Stimulated activated CD4-positive, alpha-beta T cell treated with anti-CD3 and anti-CD28 coated beads, Interleukin-4, amount 100 ng/mL, for 48 hours (primary cell): ENCODE data around the gene ATN1.

Experiments used
- DNase-seq, 2 donors: peaks; one replicate each; pipeline ENCODE4 v3.0.0-alpha.2; 2020; ENCODE audit warnings: low read depth in 2 of 2

Gene ATN1

DNA sequence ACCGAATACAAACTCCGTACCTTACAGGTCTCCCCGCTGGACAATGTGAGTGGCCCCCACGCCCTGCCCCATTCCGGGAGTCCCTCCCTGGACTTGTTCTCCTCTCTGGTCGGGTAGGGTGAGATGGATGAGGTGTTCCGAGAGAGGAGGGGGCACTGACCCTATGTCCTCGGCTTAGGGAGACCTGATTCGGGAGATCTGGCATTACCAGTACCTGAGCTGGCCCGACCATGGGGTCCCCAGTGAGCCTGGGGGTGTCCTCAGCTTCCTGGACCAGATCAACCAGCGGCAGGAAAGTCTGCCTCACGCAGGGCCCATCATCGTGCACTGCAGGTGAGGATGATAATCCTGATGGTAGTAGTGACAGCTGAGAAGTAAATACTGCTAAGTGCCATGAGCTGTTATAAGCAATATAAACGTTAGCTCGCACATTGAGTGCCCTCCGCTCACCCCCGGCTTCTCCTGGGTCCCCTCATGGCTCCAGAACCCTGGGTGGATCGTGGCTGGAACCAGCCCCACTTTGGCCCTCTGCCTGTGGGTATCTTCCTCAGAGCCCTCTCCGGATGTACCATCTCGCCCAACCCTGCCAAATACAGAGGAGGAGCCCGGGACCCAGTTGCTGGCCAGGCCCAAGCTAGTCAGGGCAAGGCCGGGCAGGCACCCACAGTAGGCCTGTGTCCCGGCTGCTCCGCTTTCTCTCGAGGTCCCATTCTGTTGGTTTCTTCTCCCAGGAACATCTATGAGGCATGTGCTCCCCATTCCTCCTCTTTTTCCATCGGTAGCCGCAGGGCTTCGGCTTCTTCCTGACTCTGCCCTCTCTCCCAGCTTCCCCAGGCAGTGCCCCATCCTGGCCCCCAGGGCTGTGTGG lies 30.2 kb downstream of the ATN1 start:
- DNase-seq: no peak

DNA sequence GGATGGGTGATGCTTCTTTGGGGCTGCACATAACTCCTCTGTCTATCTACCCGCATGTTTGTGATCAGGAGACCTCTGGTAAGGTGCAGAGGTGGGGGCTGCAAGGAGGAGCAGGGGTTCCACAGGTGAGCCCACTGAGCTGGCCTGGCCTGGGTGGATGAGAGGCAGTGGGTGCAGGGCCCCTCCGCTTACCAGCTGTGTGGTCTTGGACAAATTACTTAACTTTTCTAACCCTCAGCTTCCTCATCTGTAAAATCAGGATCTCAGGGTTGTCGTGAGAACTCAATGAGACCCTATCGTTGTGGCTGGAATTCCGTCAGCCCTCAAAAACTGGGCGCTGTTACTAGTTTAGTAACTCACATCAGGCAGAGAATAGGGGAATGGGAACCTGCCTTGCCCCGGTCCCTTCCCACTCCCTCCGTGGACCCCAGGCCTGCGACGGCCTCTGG lies 30.9 kb downstream of the ATN1 start:
- DNase-seq: no peak

DNA sequence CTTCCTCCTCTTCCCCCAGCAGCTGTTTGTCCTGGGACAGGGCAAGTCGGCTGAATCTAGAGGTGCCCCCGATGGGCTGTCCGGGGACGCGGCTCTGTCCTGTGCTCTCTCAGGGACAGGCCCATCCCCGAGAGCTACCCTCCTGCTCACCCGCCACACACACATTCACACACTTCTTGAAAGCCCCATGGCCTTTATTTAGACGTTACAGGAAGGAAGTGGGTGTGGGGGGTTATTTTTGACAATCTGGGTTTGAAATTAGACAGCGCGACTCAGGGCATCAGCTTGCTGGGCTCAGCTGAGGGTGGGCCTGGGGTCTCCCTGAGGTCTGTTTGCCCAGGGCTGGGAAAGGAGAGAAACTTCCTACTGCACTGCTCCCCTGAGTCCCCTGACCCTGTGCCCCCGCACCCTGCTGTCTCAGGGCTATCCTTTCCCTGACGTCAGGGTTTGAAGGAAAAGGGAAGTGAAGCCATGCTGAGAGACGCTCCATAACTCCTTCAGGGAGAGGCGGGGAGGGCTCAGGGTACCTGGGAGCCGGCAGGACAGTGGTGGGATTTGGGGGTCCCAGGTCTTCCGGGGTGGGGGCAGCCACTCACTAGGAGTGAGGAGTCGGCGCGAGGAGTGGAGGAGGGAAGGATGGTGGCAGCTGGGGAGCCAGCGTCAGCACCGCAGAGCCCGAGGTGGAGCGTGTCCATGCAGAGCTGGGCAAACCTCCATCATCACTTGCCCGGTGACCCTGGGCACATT lies 31.5 kb downstream of the ATN1 start:
- no peak for DNase-seq

DNA sequence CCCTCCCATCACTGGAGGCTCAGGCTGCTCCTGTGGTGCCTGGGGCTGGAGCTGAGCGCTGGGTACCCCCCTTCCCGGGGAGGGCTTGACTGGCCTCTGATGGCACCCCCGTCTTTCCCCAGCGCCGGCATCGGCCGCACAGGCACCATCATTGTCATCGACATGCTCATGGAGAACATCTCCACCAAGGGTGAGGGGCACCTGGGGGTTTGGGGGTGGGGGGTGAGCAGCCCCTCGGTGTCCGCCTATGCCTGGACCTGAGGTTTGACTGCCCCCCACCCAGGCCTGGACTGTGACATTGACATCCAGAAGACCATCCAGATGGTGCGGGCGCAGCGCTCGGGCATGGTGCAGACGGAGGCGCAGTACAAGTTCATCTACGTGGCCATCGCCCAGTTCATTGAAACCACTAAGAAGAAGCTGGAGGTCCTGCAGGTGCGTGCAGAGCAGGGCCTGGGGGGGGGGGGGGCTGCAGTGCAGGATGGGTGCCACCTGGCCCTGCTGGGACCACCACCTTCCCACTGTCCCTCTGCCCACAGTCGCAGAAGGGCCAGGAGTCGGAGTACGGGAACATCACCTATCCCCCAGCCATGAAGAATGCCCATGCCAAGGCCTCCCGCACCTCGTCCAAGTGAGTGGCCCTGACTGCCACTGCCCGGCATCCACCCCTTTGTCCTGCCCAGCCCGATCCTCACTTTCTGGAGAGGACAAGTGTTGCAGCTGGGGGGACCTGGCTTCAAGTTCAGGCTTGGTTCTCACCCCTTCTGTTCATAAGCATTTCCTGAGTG lies 32.2 kb downstream of the ATN1 start:
- no peak for DNase-seq

GRCh38 chr12:6960593-6961277 lies 33.0 kb downstream of the ATN1 start:
- DNase-seq: no peak

GRCh38 chr12:6961278-6961694 lies 33.5 kb downstream of the ATN1 start:
- peak; percentile 81 to 92 for DNase-seq

- DNase-seq: peak in 1 of 2 donors; percentile 62
Observed at GRCh38 chr12:6961695-6962284, 34.0 kb downstream of the ATN1 start.

DNA sequence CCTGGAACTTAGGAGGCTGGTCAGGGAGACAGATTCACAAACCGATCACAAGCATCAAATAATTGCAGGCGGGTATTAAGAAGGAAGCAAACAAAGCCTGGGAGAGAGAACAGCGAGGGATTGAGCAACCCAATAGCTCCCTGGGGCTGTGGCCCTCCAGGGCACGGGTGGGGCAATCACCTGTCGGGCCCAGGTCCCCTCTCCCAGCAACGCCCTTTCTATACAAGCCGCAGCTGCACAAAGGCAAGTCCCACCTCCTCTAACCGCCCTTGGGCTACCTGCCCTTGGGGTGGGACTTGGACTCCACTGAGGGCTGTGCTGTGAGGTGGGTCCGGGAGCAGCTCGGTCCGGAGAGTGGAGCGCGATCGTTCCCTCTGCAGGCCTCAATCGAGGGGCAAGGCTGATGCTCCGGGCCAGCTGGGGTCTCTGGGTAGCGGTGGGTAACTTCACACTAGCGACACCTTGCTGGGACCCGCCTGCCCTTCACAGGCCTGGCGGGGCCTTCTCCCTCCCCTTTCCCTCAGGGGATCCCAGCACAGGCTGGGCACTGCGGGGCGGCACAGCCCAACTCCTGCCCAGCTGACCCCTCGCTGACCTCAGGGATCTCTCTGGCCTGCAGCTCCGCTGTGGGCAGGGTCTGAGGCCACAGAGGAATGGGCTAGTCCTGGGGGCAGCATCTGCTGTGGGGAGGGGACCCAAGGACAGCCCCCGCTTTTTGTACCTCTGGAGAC lies 34.7 kb downstream of the ATN1 start:
- DNase-seq: no peak

DNA sequence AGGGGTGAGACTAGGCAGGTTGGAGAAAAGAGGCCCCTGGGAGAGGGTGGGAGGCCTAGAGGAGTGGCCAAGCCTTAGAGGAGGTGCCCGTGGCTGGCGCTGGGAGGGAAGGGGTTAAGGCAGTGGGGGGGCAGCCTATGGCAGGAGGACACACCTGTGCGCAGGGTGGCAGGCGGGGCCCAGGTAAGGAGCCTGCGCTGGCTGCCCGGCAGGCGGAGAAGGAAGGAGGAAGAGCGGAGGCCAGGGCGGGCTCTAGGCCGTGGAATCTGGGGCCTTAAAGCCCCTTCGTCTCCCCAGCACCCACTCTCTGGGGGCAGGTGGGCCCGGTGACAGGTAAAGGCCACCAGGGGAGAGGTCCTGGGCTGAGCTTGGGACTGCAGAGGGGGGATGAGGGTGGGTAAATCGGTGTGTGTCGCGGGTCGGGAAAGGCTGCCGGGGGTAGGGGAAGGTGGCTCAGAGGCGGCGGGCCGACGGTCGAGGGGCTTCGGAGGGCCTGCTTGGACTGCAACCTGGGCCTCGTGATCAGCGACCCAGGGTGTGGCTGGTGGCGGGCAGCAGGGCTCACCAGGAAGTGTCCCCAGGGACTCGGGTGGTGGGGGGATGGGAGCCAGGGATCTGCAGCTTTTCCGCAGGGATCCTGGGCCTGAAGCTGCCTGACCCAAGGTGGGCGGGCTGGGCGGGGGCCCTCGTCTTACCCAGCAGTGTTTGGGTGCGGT lies 35.4 kb downstream of the ATN1 start:
- no peak for DNase-seq

DNA sequence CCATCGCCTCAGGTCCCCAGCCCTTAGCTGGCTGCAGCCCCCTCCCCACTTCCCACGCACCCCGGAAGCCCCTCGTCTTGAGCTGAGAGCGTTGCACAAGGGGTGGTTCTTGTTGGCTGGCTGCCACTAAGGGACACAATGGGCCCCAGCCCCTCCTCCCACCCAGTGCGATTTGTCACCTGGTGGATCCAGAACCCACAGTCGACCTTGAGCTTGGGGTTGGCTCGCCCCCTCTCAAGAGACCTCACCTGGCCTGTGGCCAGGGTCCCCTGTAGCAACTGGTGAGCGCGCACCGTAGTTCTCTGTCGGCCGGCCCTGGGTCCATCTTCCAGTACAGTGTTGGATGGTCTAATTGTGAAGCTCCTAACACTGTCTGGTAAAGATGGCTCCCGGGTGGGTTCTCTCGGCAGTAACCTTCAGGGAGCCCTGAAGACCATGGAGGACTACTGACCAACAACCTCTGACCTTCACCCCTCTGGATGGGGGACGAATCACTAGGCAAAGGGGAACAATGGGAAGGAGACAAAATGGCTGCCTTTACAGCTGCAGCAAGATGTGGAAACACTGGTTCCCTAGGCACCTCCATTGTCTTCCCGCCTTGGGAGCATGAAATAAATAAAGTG lies 36.1 kb downstream of the ATN1 start:
- no peak for DNase-seq

- no peak for DNase-seq
Observed at GRCh38 chr12:6964605-6965025, 36.9 kb downstream of the ATN1 start.

- peak; percentile 83 to 91 for DNase-seq
Observed at GRCh38 chr12:6965026-6965661, 37.4 kb downstream of the ATN1 start.

GRCh38 chr12:6965714-6966113 lies 38.0 kb downstream of the ATN1 start:
- no peak for DNase-seq

DNA sequence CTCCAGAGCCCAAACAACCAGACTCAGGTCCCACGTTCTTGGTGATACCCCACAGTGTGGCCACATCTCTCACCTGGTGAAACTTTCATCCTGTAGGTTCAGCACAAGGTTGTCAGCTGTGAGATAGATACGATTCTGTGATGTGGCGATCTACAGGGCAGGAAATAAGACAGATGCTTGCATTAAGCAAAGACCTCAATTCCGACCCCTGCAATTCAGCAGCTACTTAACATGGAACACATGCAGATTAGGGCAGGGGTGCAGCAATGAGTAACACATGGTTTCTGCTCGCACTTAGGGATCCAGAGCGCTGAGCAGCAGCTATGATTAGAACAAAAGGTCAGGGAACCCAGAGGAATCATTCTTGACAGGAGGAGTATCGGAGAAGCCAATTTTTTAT lies 38.6 kb downstream of the ATN1 start:
- DNase-seq: no peak

DNA sequence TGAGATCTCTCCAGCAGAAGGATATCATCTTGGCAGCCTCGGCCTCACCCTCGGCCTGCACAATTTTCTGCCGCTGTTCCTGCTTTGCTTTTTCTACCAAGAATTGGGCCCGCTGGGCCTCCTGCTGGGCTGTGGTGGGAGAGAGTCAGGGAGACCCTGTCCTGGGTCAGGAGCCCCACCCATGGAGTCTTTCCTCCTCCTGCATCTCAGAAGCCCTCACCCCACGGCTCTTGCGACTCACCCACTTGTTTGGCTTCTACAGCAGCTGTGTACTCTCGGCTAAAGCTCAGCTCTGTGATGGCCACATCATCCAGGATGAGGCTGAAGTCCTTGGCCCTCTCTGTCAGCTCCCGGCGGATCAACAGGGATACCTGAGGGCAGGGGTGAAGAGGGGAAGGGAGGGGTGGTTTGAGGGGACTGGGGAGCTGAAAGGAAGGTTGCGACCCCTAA lies 39.9 kb downstream of the ATN1 start:
- no peak for DNase-seq

- no peak for DNase-seq
Observed at GRCh38 chr12:6968426-6968825, 40.7 kb downstream of the ATN1 start.

- DNase-seq: no peak
Observed at GRCh38 chr12:6970096-6970527, 42.4 kb downstream of the ATN1 start.

DNA sequence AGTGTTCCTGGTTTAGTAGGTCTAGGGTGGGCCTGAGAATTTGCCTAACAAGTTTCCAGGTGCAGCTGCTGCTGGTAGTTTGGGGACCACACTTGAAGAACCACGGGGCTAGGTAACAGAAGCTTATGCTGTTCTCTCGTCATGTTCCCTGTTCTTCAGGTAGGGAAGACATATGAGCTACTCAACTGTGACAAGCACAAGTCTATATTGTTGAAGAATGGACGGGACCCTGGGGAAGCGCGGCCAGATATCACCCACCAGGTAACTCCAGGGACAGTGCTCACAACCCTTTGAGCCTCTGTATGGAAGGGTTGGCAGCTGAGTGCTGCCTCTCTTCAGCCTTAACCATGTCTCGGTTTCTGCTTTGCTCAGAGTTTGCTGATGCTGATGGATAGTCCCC lies 46.4 kb downstream of the ATN1 start:
- no peak for DNase-seq
